Spleen (tissue), 7 donors: ENCODE results near the gene C11orf21.

Experiments used
- POLR2AphosphoS5 ChIP-seq, 3 donors: sonication (generic); formaldehyde crosslinking; IDR thresholded peaks; one replicate each; pipeline ENCODE4 v1.5.1; 2017; ENCODE audit warnings: antibody characterized with exemption in 3 of 3
- TF ChIP-seq, protein P1 (sequence below), 11 experiments: fragments of 200-600 bp in 7 of 11; fragments of 450-650 bp in 4 of 11; sonication (generic) in 4 of 11; IDR thresholded peaks in 8 of 11; conservative IDR thresholded peaks in 3 of 11; 1 replicate in 7 of 11; 2 replicates in 4 of 11; pipeline versions ENCODE4 v1.4.0 to v1.8.0; 2016 to 2021; ENCODE audit warnings: antibody characterized with exemption in 11 of 11, inconsistent platforms in 4 of 11, mild to moderate bottlenecking in 1 of 11
- donor health status: DM: no; HTN: no; CAD: no; lungs with moderate emphysema.
- donor health status: DM: no; HTN: no; CAD: no.
- donor health status: DM: no; HTN: no; CAD: no.

- no peak for TF ChIP-seq POLR2AphosphoS5 (IDR thresholded peaks at IDR 0.05)
- TF ChIP-seq, protein P1, sequence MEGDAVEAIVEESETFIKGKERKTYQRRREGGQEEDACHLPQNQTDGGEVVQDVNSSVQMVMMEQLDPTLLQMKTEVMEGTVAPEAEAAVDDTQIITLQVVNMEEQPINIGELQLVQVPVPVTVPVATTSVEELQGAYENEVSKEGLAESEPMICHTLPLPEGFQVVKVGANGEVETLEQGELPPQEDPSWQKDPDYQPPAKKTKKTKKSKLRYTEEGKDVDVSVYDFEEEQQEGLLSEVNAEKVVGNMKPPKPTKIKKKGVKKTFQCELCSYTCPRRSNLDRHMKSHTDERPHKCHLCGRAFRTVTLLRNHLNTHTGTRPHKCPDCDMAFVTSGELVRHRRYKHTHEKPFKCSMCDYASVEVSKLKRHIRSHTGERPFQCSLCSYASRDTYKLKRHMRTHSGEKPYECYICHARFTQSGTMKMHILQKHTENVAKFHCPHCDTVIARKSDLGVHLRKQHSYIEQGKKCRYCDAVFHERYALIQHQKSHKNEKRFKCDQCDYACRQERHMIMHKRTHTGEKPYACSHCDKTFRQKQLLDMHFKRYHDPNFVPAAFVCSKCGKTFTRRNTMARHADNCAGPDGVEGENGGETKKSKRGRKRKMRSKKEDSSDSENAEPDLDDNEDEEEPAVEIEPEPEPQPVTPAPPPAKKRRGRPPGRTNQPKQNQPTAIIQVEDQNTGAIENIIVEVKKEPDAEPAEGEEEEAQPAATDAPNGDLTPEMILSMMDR (IDR thresholded peaks at IDR 0.05 in 8 of 11, conservative IDR thresholded peaks at IDR 0.05 in 3 of 11) = no peak
Measured at GRCh38 chr11:2318123-2318522, 16.4 kb upstream of the C11orf21 start.
